PFSK-1 (cell line): ENCODE results near the gene SPP2.

Source experiments
- FOXP2 ChIP-seq: optimal IDR thresholded peaks from 2 replicates; pipeline ENCODE3; 2011; ENCODE audit warnings: borderline replicate concordance, control low read depth, inconsistent platforms; ENCODE audit not compliant: insufficient read depth; ENCODE audit errors: extremely low read length, extremely low read depth
- POLR2AphosphoS5 ChIP-seq: IDR thresholded peaks from 2 replicates; pipeline ENCODE4 v1.6.1; 2012; ENCODE audit warnings: low read depth, mild to moderate bottlenecking, control low read depth, low read length, moderate library complexity
- SIN3A ChIP-seq: IDR thresholded peaks from 2 replicates; pipeline ENCODE4 v1.6.1; 2012; ENCODE audit warnings: mild to moderate bottlenecking, low read length, moderate library complexity, borderline replicate concordance; ENCODE audit not compliant: insufficient read depth
- TAF1 ChIP-seq: IDR thresholded peaks from 2 replicates; pipeline ENCODE4 v1.6.1; 2012; ENCODE audit warnings: low read length, control low read depth, borderline replicate concordance; ENCODE audit not compliant: insufficient read depth
- TF ChIP-seq, protein P1 (sequence below), 2 experiments: IDR thresholded peaks; 2 replicates each; pipeline versions ENCODE4 v1.6.1 to v1.8.0; 2011 to 2012; ENCODE audit warnings: low read depth in 2 of 2, low read length in 2 of 2, control low read depth in 1 of 2, inconsistent platforms in 1 of 2, mild to moderate bottlenecking in 1 of 2, moderate library complexity in 1 of 2; ENCODE audit not compliant: insufficient read depth in 1 of 2

Gene SPP2

DNA sequence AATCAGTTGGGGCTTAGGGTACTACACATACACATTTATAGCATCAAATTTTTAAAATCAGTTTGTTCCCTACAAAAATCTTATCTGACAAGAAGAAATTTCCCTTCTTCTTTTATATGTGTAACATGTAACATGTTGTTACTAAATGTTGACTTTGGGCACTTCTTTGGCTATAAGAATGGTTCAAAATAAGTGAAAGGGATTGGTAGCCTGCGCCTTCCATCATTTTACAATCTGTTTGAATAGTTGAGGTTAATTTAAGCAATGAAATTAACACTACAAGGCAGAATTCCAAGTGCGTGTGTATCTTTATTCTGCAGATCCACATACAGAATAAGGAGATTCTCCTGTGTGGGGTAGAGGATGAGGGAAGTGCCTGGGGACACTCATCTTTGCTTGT is 30.2 kb upstream of the SPP2 start:
- TF ChIP-seq, protein P1, sequence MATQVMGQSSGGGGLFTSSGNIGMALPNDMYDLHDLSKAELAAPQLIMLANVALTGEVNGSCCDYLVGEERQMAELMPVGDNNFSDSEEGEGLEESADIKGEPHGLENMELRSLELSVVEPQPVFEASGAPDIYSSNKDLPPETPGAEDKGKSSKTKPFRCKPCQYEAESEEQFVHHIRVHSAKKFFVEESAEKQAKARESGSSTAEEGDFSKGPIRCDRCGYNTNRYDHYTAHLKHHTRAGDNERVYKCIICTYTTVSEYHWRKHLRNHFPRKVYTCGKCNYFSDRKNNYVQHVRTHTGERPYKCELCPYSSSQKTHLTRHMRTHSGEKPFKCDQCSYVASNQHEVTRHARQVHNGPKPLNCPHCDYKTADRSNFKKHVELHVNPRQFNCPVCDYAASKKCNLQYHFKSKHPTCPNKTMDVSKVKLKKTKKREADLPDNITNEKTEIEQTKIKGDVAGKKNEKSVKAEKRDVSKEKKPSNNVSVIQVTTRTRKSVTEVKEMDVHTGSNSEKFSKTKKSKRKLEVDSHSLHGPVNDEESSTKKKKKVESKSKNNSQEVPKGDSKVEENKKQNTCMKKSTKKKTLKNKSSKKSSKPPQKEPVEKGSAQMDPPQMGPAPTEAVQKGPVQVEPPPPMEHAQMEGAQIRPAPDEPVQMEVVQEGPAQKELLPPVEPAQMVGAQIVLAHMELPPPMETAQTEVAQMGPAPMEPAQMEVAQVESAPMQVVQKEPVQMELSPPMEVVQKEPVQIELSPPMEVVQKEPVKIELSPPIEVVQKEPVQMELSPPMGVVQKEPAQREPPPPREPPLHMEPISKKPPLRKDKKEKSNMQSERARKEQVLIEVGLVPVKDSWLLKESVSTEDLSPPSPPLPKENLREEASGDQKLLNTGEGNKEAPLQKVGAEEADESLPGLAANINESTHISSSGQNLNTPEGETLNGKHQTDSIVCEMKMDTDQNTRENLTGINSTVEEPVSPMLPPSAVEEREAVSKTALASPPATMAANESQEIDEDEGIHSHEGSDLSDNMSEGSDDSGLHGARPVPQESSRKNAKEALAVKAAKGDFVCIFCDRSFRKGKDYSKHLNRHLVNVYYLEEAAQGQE (IDR thresholded peaks at IDR 0.05; ENCODE audit: insufficient read depth in 1 of 2, low read depth in 2 of 2, low read length in 2 of 2): no peak
- no peak for TF ChIP-seq FOXP2
- TF ChIP-seq POLR2AphosphoS5: no peak
- no peak for TF ChIP-seq TAF1
- TF ChIP-seq SIN3A: no peak

DNA sequence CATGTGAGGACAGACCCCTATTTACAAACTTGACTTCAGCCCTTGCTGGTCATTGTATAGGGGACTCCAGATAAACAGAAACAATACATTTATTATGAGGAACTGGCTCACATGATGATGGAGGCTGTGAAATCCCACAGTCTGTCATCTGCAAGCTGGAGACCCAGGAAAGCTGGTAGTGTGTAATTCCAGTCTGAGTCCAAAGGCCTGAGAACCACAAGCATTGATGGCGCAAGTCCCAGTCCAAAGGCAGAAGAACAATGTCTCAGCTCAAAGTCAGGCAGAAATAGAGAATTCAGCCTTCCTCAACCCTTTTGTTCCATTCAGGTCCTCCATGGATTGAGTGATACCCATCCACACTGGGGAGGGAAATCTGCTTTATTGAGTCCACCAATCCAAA is 28.1 kb upstream of the SPP2 start:
- TF ChIP-seq SIN3A: no peak
- no peak for TF ChIP-seq FOXP2
- no peak for TF ChIP-seq POLR2AphosphoS5
- no peak for TF ChIP-seq TAF1
- TF ChIP-seq, protein P1 (IDR thresholded peaks at IDR 0.05; ENCODE audit: insufficient read depth in 1 of 2, low read depth in 2 of 2, low read length in 2 of 2): no peak

DNA sequence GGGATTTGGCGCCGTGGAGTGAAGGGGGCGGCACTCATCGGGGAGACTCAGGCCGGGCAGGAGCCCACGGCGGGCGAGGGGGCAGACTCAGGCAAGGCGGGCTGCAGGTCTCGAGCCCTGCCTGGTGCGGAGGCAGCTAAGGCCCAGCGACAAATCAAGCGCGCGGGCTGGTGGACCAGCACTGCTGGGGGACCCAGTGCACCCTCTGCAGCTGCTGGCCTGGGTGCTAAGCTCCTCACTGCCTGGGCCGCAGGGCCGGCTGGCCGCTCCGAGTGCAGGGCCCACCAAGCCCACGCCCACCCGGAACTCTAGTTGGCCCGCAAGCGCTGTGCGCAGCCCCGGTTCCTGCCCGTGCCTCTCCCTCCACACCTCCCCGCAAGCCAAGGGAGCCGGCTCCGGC is 26.2 kb upstream of the SPP2 start:
- TF ChIP-seq FOXP2 (no peak), TAF1 (no peak), POLR2AphosphoS5 (no peak), SIN3A (no peak)
- TF ChIP-seq, protein P1 (IDR thresholded peaks at IDR 0.05; ENCODE audit: insufficient read depth in 1 of 2, low read depth in 2 of 2, low read length in 2 of 2): no peak

DNA sequence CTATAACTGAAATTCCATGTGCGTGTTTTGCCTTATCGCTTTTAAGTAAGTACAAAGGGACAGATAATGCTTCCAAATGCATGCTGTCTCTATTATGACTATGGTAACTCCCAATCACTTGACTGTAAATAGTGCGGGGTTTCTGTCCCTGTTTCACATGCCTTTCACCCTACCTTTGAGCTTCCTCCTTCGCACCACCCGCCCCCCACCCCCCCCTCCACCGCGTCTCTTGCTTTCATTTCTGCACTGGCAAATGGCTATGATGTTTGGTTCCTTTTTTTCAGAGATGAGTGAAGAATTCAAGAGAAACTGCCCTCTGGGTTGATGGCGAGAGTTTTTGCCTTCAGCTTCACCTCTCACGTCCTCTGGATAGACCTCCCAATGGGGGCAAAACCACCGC is 25.0 kb upstream of the SPP2 start:
- TF ChIP-seq FOXP2 (no peak), SIN3A (no peak), POLR2AphosphoS5 (no peak)

DNA sequence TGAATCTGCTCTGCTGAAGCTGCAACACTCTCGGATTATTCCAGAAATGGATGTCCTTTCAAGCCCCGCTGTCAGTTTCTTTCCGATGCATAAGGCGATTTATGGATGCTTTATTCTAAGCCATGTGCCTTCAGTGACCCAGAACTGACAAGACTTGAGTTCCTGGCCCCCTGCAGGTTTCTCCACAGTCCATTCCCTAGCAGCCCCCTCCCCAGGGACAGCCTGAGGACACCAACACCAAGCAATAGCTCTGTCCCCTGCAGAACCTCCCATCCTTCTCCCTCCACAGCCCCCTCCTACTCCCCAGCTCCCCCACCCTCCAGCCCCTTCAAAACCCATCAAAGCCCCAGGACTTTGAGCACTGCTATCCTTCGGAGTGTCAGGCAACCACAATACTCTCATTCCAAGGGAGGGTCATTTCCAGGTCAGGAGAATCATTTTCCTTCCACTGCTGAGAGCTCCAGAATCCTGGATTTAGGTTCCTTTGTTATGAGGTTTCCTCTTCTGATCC is 24.6 kb upstream of the SPP2 start:
- TF ChIP-seq FOXP2 (no peak), TAF1 (no peak), SIN3A (no peak), POLR2AphosphoS5 (no peak)
- TF ChIP-seq, protein P1 (IDR thresholded peaks at IDR 0.05; ENCODE audit: insufficient read depth in 1 of 2, low read depth in 2 of 2, low read length in 2 of 2): no peak
